ENCODE results near the gene RASL10B. TPM values are rescaled to one million over a fixed set of nuclear protein-coding genes. Genes with fewer than 3 reads are reported as not detected.

RASL10B gene
- total RNA-seq, 2 donors from 2014 or later, result 2.4 to 24.1 TPM

GRCh38 chr17:35742496-35742895 is 11.1 kb downstream of the RASL10B start:
- TF ChIP-seq CTCF (IDR thresholded peaks at IDR 0.05), result no peak
- peaks cover 0 to 13% of the 10 kb centered on the region in 2 donors for H3K4me1 ChIP-seq (ENCODE audit: control insufficient read depth in 1 of 2, low read depth in 2 of 2)
- ATAC-seq (ENCODE audit: insufficient number of reproducible peaks, low FRiP score, low read depth) (no peak), DNase-seq (ENCODE audit: low spot score) (no peak)
- H3K27me3 ChIP-seq (replicated peaks; ENCODE audit: insufficient read depth), result no peaks in the 10 kb centered on the region
- no peaks in the 10 kb centered on the region for H3K9me3 ChIP-seq
- H3K27ac ChIP-seq, result no peak overlapping the region
- no peak overlapping the region for H3K4me3 ChIP-seq
- no peaks in the 10 kb centered on the region for H3K36me3 ChIP-seq

DNA sequence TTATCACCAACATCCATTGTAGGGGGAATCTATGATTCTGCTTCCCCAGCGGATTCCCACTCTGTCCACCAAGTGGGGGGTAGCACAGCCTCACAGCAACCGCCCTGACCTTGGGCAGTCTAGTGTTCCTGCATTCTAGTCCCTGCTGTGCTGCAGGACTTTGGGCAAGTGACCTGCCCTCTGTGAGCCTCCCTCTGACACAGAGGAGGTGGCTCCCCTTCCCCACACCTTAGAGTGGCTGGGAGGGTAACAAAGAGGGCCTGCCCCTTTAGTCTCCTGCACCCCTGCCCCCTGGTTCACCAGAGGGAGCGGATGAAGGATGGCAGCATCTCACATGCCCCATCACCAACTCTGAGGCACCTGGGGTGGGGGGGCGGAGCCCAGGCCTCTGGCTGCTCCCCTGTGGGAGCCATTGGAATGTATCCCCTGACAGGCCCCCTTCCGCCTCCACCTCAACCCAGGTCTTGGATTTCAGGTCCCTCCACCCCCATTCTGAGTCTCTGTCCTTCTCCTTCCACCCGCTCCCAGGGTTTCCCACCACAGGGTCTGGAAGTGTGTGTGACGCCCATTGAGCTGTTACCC is 11.5 kb downstream of the RASL10B start:
- no peak overlapping the region for H3K27ac ChIP-seq
- H3K36me3 ChIP-seq, result no peaks in the 10 kb centered on the region
- no peak overlapping the region for H3K4me3 ChIP-seq
- TF ChIP-seq CTCF (IDR thresholded peaks at IDR 0.05), result no peak
- H3K4me1 ChIP-seq (ENCODE audit: control insufficient read depth in 1 of 2, low read depth in 2 of 2), result peaks cover 0 to 15% of the 10 kb centered on the region in 2 donors
- ATAC-seq (ENCODE audit: insufficient number of reproducible peaks, low FRiP score, low read depth) (no peak), DNase-seq (ENCODE audit: low spot score) (no peak)
- H3K9me3 ChIP-seq, result no peaks in the 10 kb centered on the region
- no peaks in the 10 kb centered on the region for H3K27me3 ChIP-seq (replicated peaks; ENCODE audit: insufficient read depth)

DNA sequence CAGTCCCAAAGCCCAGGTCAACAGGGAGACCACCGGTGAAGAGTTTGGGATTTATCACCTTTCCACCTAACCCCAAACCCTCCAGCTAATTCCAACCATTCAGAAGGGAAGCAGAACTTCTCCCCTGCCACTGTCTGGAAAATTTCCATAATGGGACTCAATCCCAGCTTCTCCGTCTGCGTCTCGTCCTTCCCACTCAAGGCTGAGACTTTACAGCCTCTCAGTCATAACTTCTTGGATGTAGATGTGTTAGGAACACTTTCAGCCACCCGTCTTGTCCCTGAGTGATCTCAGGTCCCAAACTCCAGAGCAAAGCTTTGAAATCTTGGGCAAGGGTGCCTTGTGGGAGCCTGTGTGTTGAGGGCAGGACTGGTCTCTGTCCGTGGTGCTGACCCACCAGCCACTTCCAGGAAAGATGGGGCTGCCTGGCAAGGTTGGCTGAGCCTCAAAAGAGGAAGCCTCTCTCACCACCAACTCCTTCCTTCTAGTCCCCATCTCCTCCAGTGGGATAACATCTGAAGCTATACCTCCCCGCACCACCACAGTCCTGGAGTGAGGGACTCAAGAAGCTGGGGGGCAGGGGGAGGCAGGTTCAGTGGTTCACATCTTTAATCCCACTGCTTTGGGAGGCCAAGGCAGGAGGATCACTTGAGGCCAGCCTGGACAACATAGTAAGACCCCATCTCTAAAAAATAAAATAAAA is 12.3 kb downstream of the RASL10B start:
- no peaks in the 10 kb centered on the region for H3K27me3 ChIP-seq (replicated peaks; ENCODE audit: insufficient read depth)
- no peak for TF ChIP-seq CTCF (IDR thresholded peaks at IDR 0.05)
- peaks cover 0 to 15% of the 10 kb centered on the region in 2 donors for H3K4me1 ChIP-seq (ENCODE audit: control insufficient read depth in 1 of 2, low read depth in 2 of 2)
- H3K27ac ChIP-seq, result no peak overlapping the region
- DNase-seq (ENCODE audit: low spot score) (no peak), ATAC-seq (ENCODE audit: insufficient number of reproducible peaks, low FRiP score, low read depth) (no peak)
- no peaks in the 10 kb centered on the region for H3K36me3 ChIP-seq
- H3K9me3 ChIP-seq, result no peaks in the 10 kb centered on the region
- no peak overlapping the region for H3K4me3 ChIP-seq

GRCh38 chr17:35744830-35745229 is 13.4 kb downstream of the RASL10B start:
- peaks cover 0 to 19% of the 10 kb centered on the region in 2 donors for H3K4me1 ChIP-seq (ENCODE audit: control insufficient read depth in 1 of 2, low read depth in 2 of 2)
- H3K9me3 ChIP-seq, result no peaks in the 10 kb centered on the region
- H3K4me3 ChIP-seq, result no peak overlapping the region
- no peak for TF ChIP-seq CTCF (IDR thresholded peaks at IDR 0.05)
- H3K27ac ChIP-seq, result no peak overlapping the region
- no peaks in the 10 kb centered on the region for H3K36me3 ChIP-seq
- no peak for ATAC-seq (ENCODE audit: insufficient number of reproducible peaks, low FRiP score, low read depth)
- H3K27me3 ChIP-seq (replicated peaks; ENCODE audit: insufficient read depth), result peaks cover 6% of the 10 kb centered on the region
- DNase-seq (ENCODE audit: low spot score), result no peak

DNA sequence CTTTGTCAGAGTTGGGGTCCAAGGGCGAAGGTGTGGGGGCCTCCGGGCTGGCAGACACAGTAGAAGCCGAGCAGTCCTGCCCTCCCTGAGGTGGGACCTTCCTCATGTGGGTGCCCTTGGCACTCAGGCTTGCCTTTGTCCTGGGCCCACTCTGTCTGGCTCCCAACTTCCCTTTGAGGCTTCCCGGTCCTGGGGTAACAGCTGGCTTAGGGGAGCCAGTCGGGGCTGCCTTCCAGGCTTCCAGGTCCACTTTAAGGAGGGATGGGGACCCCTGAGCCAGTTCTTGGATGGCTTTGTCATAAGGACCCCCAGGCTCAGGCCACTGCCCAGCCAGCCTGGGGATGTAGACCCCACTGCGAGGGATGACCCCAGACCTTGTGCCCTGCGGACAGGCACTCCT is 13.8 kb downstream of the RASL10B start:
- peaks cover 6% of the 10 kb centered on the region for H3K27me3 ChIP-seq (replicated peaks; ENCODE audit: insufficient read depth)

More for the DNA sequence above, 13.8 kb downstream of the RASL10B start:
- Histone ChIP-seq H3K9me3 (no peaks in the 10 kb centered on the region), H3K4me3 (no peak overlapping the region), H3K4me1 (ENCODE audit: control insufficient read depth in 1 of 2, low read depth in 2 of 2) (peaks cover 0 to 23% of the 10 kb centered on the region in 2 donors), H3K36me3 (no peaks in the 10 kb centered on the region), H3K27ac (no peak overlapping the region)
- TF ChIP-seq CTCF (IDR thresholded peaks at IDR 0.05), result no peak
- ATAC-seq (ENCODE audit: insufficient number of reproducible peaks, low FRiP score, low read depth) (no peak), DNase-seq (ENCODE audit: low spot score) (no peak)
